Trophoblast cell (in vitro differentiated cells and primary cell): ENCODE results near the gene IL1RN.

ENCODE experiments used
- DNase-seq, 2 donors: peaks; one replicate each; pipeline ENCODE4 v3.0.0-alpha.2; 2016
- H2AFZ ChIP-seq: 2 replicates; pipeline ENCODE4 v1.6.1; 2013; ENCODE audit warnings: low read length, moderate library complexity, mild to moderate bottlenecking; ENCODE audit not compliant: insufficient read depth, poor library complexity
- H2AK5ac ChIP-seq: 2 replicates; pipeline ENCODE4 v1.6.1; 2013; ENCODE audit warnings: mild to moderate bottlenecking, low read length
- H2BK120ac ChIP-seq: 2 replicates; pipeline ENCODE4 v1.6.1; 2013; ENCODE audit warnings: low read length, mild to moderate bottlenecking, moderate library complexity; ENCODE audit not compliant: insufficient read depth, poor library complexity
- H2BK12ac ChIP-seq: 2 replicates; pipeline ENCODE4 v1.6.1; 2013; ENCODE audit warnings: mild to moderate bottlenecking, low read length, moderate library complexity
- H2BK5ac ChIP-seq: 2 replicates; pipeline ENCODE4 v1.6.1; 2013; ENCODE audit warnings: low read length, low read depth, moderate library complexity, mild to moderate bottlenecking; ENCODE audit not compliant: poor library complexity
- H3K14ac ChIP-seq: 2 replicates; pipeline ENCODE4 v1.6.1; 2013; ENCODE audit warnings: mild to moderate bottlenecking, low read length
- H3K18ac ChIP-seq: 2 replicates; pipeline ENCODE4 v1.6.1; 2013; ENCODE audit warnings: mild to moderate bottlenecking, low read length
- H3K23ac ChIP-seq: 2 replicates; pipeline ENCODE4 v1.6.1; 2013; ENCODE audit warnings: low read length
- H3K27ac ChIP-seq: 2 replicates; pipeline ENCODE4 v1.5.1; 2013; ENCODE audit warnings: low read depth, mild to moderate bottlenecking, inconsistent platforms, low read length, moderate library complexity
- H3K27me3 ChIP-seq: 2 replicates; pipeline ENCODE4 v1.6.1; 2013; ENCODE audit warnings: inconsistent platforms, mild to moderate bottlenecking, low read length, moderate library complexity; ENCODE audit not compliant: insufficient read depth
- H3K36me3 ChIP-seq, 2 experiments: 1 replicate in 1 of 2; 2 replicates in 1 of 2; pipeline ENCODE4 v1.6.1; 2013; ENCODE audit warnings: low read length in 2 of 2, mild to moderate bottlenecking in 2 of 2, moderate library complexity in 1 of 2; ENCODE audit not compliant: insufficient read depth in 2 of 2, control insufficient read depth in 1 of 2
- H3K4ac ChIP-seq: 2 replicates; pipeline ENCODE4 v1.6.1; 2013; ENCODE audit warnings: low read depth, mild to moderate bottlenecking, low read length, moderate library complexity
- H3K4me1 ChIP-seq, 2 experiments: 1 replicate in 1 of 2; 2 replicates in 1 of 2; pipeline ENCODE4 v1.6.1; 2013; ENCODE audit warnings: low read length in 2 of 2, mild to moderate bottlenecking in 2 of 2, moderate library complexity in 1 of 2; ENCODE audit not compliant: insufficient read depth in 2 of 2, control insufficient read depth in 1 of 2
- H3K4me2 ChIP-seq: 2 replicates; pipeline ENCODE4 v1.6.1; 2013; ENCODE audit warnings: inconsistent platforms, mild to moderate bottlenecking, low read length, moderate library complexity
- H3K4me3 ChIP-seq: 2 replicates; pipeline ENCODE4 v1.5.1; 2013; ENCODE audit warnings: mild to moderate bottlenecking, low read depth, low read length, inconsistent platforms
- H3K79me1 ChIP-seq: one replicate; pipeline ENCODE4 v1.6.1; 2013; ENCODE audit warnings: low read length
- H3K79me2 ChIP-seq: 2 replicates; pipeline ENCODE4 v1.6.1; 2013; ENCODE audit warnings: low read length, mild to moderate bottlenecking; ENCODE audit not compliant: control insufficient read depth, insufficient read depth, poor library complexity
- H3K9ac ChIP-seq: 2 replicates; pipeline ENCODE4 v1.6.1; 2013; ENCODE audit warnings: mild to moderate bottlenecking, low read length
- H3K9me3 ChIP-seq: 2 replicates; pipeline ENCODE4 v1.6.1; 2013; ENCODE audit warnings: low read depth, mild to moderate bottlenecking, control low read depth, inconsistent platforms, low read length; ENCODE audit not compliant: insufficient read depth
- H4K12ac ChIP-seq: 2 replicates; pipeline ENCODE4 v1.6.1; 2013; ENCODE audit warnings: low read depth, mild to moderate bottlenecking, low read length, moderate library complexity
- H4K8ac ChIP-seq: 2 replicates; pipeline ENCODE4 v1.6.1; 2013; ENCODE audit warnings: low read depth, mild to moderate bottlenecking, low read length, moderate library complexity
- H4K91ac ChIP-seq: one replicate; pipeline ENCODE4 v1.6.1; 2013; ENCODE audit warnings: low read depth, mild to moderate bottlenecking, low read length, moderate library complexity
- WGBS: extraction: QIAGEN DNeasy Blood & Tissue Kit; methylation state at CpG from one replicate; pipeline ENCODE4 v1.1.7; 2013; ENCODE audit warnings: missing lambda C conversion rate; ENCODE audit not compliant: insufficient read length, insufficient coverage; ENCODE audit errors: extremely low coverage; 5-methylcytosine and 5-hydroxymethylcytosine counted together

Gene IL1RN

DNA sequence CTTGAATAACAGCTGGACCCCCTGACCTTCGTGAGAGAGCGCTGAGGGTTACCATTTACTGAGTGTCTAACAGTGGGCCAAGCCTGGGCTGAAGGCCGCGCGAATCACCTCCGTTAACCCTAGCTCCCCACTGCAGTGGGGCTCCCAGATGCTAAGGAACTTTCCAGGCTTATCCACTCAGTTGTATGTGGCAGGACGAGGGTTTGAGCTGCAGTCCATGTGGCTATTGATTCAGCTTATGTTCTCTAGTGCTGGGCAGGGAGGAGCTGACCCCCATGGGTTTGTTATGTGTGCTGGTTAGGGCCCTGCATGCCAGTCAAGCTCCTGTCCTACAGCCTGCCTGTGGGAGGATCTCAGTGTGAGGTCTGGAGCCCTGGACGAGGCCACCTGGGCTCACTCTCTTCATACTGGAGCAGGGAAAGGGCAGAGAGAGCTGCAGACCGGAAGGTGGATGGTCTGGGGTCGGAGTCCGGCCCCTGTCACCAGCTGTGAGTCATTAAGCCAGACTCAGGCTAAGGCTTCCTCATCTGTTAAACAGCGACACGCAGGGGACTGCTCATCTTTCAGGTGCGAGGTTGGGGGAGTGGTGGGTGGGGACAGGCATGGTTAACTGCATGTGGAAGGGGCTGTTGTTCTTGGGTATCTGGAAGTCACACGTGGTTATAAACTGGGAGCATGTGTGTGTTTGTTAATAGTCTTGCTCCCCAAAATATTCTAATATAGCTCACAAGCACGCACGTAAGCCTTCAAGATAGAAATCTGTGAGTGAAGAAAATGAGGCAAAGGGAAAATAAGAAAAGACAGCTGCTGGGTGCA is 52.9 kb downstream of the IL1RN start:
- H3K4me3 ChIP-seq = no peak overlapping the region
- peaks cover 10% of the 10 kb centered on the region in 2 experiments for H3K36me3 ChIP-seq
- WGBS = no CpG with 5 or more reads among the region's 17 CpGs
- no peaks in the 10 kb centered on the region for H3K79me2 ChIP-seq
- peaks cover 35 to 38% of the 10 kb centered on the region in 2 experiments for H3K4me1 ChIP-seq
- peak overlapping the region; percentile 23 for H2BK12ac ChIP-seq
- H3K27ac ChIP-seq = peak overlapping the region; percentile 41
- H4K8ac ChIP-seq = peak overlapping the region; percentile 7
- H3K4ac ChIP-seq = no peak overlapping the region
- peak overlapping the region; percentile 72 for H4K91ac ChIP-seq
- no peak overlapping the region for H2AFZ ChIP-seq
- no peaks in the 10 kb centered on the region for H3K27me3 ChIP-seq
- H4K12ac ChIP-seq = no peak overlapping the region
- no peak overlapping the region for H2AK5ac ChIP-seq
- H2BK120ac ChIP-seq = peak overlapping the region; percentile 18
- peak; percentile 45 to 73 for DNase-seq
- peak overlapping the region; percentile 33 for H3K14ac ChIP-seq
- no peak overlapping the region for H3K4me2 ChIP-seq
- peaks cover 31% of the 10 kb centered on the region for H3K79me1 ChIP-seq
- peak overlapping the region; percentile 48 for H2BK5ac ChIP-seq
- H3K9ac ChIP-seq = no peak overlapping the region
- no peak overlapping the region for H3K23ac ChIP-seq
- H3K18ac ChIP-seq = peak overlapping the region; percentile 12
- peaks cover 1% of the 10 kb centered on the region for H3K9me3 ChIP-seq

DNA sequence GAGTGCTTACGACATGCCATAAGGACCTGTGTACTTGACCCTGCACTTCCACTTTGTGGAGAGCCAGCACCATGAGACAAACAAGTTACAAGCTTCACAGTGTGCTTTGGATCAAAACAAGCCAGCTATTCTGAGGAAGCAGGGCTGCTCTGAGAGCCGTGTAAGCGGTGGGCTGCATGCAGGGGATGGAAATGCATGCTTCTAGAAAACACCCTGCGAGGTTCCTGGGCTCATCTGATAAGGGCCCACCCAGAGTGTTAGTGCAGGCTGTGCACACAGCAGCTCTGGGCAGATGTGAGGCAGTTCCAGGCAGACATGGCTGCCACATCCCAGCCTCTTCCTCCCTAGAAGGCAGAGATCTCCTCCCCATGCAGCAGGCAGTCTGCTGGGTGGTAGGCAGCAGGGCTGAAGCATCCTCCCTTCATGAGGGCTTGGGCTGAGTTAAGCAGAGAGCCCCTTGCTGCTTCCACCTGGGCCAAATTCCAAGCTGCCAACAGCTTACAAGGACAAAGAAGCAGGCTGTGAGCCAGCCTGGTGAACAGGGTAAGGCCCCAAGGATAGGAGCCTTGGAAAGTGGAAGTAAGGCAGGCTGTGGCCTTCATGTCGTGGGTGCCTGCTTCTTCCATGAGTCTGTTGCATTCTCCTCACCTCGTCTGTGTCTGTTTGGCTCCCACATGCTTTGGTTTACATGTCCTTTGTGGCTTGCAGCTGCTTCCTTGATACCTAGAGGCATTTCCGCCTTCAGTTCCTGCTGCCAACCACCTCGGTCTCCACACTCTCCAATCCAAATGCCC is 54.1 kb downstream of the IL1RN start:
- Histone ChIP-seq H4K12ac (no peak overlapping the region), H3K9ac (no peak overlapping the region), H2AK5ac (no peak overlapping the region)

DNA sequence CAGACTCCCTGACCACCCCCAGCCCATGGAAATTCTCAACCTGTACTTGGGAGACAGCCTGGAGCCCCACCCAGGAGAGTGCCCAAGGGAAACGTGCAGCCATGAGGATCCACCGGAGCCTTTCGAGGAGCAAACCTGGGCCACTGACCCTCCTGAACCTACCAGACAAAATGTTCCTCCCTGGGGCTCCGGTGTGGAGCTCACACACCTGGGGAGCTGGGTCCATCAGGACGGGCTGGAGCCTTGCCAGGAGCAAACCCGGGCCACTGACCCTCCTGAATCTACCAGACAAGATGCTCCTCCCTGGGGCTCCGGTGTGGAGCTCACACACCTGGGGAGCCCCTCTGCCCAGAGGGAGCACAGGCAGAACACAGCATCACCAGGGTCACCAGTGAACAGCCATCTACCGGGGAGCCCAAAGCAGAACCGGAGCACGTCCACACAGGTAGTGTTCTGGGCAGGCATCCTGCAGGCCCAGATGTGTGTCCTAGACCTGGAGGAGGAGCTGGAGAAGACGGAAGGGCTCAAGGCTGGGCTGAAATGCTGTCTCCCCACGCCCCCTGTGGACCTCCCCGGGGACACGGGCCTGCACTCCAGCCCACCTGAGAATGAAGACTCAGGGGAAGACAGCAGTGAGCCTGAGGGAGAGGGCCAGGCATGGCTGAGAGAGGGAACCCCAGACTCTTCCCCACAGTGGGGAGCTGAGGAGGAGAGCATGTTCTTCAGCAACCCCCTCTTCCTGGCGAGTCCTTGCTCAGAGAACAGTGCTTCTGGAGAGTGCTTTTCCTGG is 55.3 kb downstream of the IL1RN start:
- Histone ChIP-seq H3K36me3 (peaks cover 10 to 15% of the 10 kb centered on the region in 2 experiments), H3K14ac (no peak overlapping the region), H4K91ac (no peak overlapping the region), H2BK120ac (no peak overlapping the region), H3K4me1 (peaks cover 19 to 26% of the 10 kb centered on the region in 2 experiments), H3K9ac (no peak overlapping the region), H4K8ac (no peak overlapping the region), H3K18ac (no peak overlapping the region), H2AK5ac (no peak overlapping the region), H3K4me3 (no peak overlapping the region), H3K27me3 (no peaks in the 10 kb centered on the region), H2AFZ (no peak overlapping the region), H2BK5ac (no peak overlapping the region), H3K23ac (no peak overlapping the region), H4K12ac (no peak overlapping the region), H3K4me2 (no peak overlapping the region), H3K79me2 (no peaks in the 10 kb centered on the region), H3K79me1 (peaks cover 17% of the 10 kb centered on the region), H3K27ac (no peak overlapping the region), H3K4ac (no peak overlapping the region), H2BK12ac (no peak overlapping the region), H3K9me3 (peaks cover 1% of the 10 kb centered on the region)
- no peak for DNase-seq
- no CpG with 5 or more reads among the region's 15 CpGs for WGBS

More for the DNA sequence above, 54.1 kb downstream of the IL1RN start:
- Histone ChIP-seq H3K18ac (peak overlapping the region; percentile 14), H3K4me3 (no peak overlapping the region), H4K8ac (no peak overlapping the region), H2BK5ac (no peak overlapping the region), H4K91ac (no peak overlapping the region), H3K14ac (no peak overlapping the region), H3K27me3 (no peaks in the 10 kb centered on the region), H3K27ac (no peak overlapping the region), H3K4me1 (peaks cover 25 to 34% of the 10 kb centered on the region in 2 experiments), H2BK12ac (no peak overlapping the region), H3K9me3 (peaks cover 1% of the 10 kb centered on the region), H3K36me3 (peaks cover 10 to 15% of the 10 kb centered on the region in 2 experiments), H2BK120ac (no peak overlapping the region), H3K79me2 (no peaks in the 10 kb centered on the region), H2AFZ (no peak overlapping the region), H3K4me2 (no peak overlapping the region), H3K23ac (no peak overlapping the region), H3K79me1 (peaks cover 25% of the 10 kb centered on the region), H3K4ac (no peak overlapping the region)
- no CpG with 5 or more reads among the region's 8 CpGs for WGBS
- DNase-seq = peak in 1 of 2 donors; percentile 42

DNA sequence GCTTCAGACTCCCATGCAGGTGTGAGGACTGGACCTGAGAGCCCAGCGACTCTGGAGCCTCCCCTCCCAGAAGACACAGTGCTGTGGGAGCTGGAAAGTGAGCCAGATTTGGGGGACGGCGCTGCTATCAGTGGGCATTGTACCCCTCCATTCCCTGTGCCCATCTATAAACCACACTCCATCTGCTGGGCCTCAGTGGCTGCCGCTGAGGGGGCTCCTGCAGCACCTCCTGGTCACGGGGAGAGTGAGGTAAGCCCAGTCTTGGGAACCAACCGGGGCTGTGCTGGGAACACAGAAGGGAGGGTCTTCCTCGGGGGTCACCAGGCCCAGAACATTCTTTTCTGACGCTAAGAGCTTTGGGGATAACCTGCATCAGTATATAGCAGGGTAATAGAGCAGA is 55.9 kb downstream of the IL1RN start:
- peaks cover 1% of the 10 kb centered on the region for H3K9me3 ChIP-seq
- H4K91ac ChIP-seq = no peak overlapping the region
- H3K27me3 ChIP-seq = no peaks in the 10 kb centered on the region
- H3K14ac ChIP-seq = peak overlapping the region; percentile 22
- H2BK120ac ChIP-seq = no peak overlapping the region
- no peak overlapping the region for H3K4me2 ChIP-seq
- H3K9ac ChIP-seq = no peak overlapping the region
- DNase-seq = no peak
- H4K8ac ChIP-seq = no peak overlapping the region
- no peak overlapping the region for H2BK5ac ChIP-seq
- WGBS = no CpG with 5 or more reads among the region's 8 CpGs
- H2AFZ ChIP-seq = no peak overlapping the region
- H3K18ac ChIP-seq = no peak overlapping the region
- peaks cover 15 to 23% of the 10 kb centered on the region in 2 experiments for H3K4me1 ChIP-seq
- no peak overlapping the region for H3K4ac ChIP-seq
- H3K36me3 ChIP-seq = peaks cover 10 to 15% of the 10 kb centered on the region in 2 experiments
- H2BK12ac ChIP-seq = no peak overlapping the region
- H3K27ac ChIP-seq = no peak overlapping the region
- H3K23ac ChIP-seq = no peak overlapping the region
- H3K4me3 ChIP-seq = no peak overlapping the region
- H3K79me1 ChIP-seq = peaks cover 16% of the 10 kb centered on the region
- no peak overlapping the region for H2AK5ac ChIP-seq
- H3K79me2 ChIP-seq = no peaks in the 10 kb centered on the region
- no peak overlapping the region for H4K12ac ChIP-seq
